Measurements from ENCODE around the gene CCDC197.

- TF ChIP-seq, protein P1, sequence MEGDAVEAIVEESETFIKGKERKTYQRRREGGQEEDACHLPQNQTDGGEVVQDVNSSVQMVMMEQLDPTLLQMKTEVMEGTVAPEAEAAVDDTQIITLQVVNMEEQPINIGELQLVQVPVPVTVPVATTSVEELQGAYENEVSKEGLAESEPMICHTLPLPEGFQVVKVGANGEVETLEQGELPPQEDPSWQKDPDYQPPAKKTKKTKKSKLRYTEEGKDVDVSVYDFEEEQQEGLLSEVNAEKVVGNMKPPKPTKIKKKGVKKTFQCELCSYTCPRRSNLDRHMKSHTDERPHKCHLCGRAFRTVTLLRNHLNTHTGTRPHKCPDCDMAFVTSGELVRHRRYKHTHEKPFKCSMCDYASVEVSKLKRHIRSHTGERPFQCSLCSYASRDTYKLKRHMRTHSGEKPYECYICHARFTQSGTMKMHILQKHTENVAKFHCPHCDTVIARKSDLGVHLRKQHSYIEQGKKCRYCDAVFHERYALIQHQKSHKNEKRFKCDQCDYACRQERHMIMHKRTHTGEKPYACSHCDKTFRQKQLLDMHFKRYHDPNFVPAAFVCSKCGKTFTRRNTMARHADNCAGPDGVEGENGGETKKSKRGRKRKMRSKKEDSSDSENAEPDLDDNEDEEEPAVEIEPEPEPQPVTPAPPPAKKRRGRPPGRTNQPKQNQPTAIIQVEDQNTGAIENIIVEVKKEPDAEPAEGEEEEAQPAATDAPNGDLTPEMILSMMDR (IDR thresholded peaks at IDR 0.05; ENCODE audit: poor library complexity, severe bottlenecking) = no peak
- TF ChIP-seq EP300 (conservative IDR thresholded peaks at IDR 0.05; ENCODE audit: poor library complexity, severe bottlenecking) = no peak
- TF ChIP-seq TAF1 (IDR thresholded peaks at IDR 0.05; ENCODE audit: low read depth) = no peak
- TF ChIP-seq EZH2 (IDR thresholded peaks at IDR 0.05; ENCODE audit: borderline replicate concordance, insufficient read depth, low read length, poor library complexity, severe bottlenecking) = no peak
- no peak for TF ChIP-seq SMC3 (conservative IDR thresholded peaks at IDR 0.05; ENCODE audit: poor library complexity)
Measured at GRCh38 chr14:94022532-94023411, 25.7 kb downstream of the CCDC197 start.

Data from neural cell (in vitro differentiated cells).